H9 (cell line): ENCODE data around the gene GARIN5A. TPM values are rescaled to one million over a fixed set of nuclear protein-coding genes. Genes with fewer than 3 reads are reported as not detected.

Source experiments
- DNase-seq: peaks from one replicate; pipeline ENCODE4 v3.0.0-alpha.2; 2017
- H2AFZ ChIP-seq: one replicate; pipeline ENCODE4 v1.6.1; 2013; ENCODE audit warnings: mild to moderate bottlenecking, low read length, control low read depth, moderate library complexity
- H2AK5ac ChIP-seq: 2 replicates; pipeline ENCODE4 v1.6.1; 2013; ENCODE audit warnings: low read length, control low read depth, mixed read lengths; ENCODE audit not compliant: insufficient read length
- H2BK120ac ChIP-seq: one replicate; pipeline ENCODE4 v1.6.1; 2013; ENCODE audit warnings: low read depth, mild to moderate bottlenecking, low read length, control low read depth, inconsistent platforms; ENCODE audit not compliant: poor library complexity, severe bottlenecking
- H2BK12ac ChIP-seq: 2 replicates; pipeline ENCODE4 v1.6.1; 2013; ENCODE audit warnings: low read length, control low read depth, mixed read lengths, low read depth; ENCODE audit not compliant: insufficient read length
- H2BK15ac ChIP-seq: 2 replicates; pipeline ENCODE4 v1.6.1; 2013; ENCODE audit warnings: low read depth, low read length, control low read depth
- H2BK20ac ChIP-seq: one replicate; pipeline ENCODE4 v1.6.1; 2013; ENCODE audit warnings: low read depth, mild to moderate bottlenecking, low read length, control low read depth, inconsistent platforms; ENCODE audit not compliant: poor library complexity, severe bottlenecking
- H2BK5ac ChIP-seq: 2 replicates; pipeline ENCODE4 v1.6.1; 2013; ENCODE audit warnings: low read length, control low read depth, mixed read lengths; ENCODE audit not compliant: insufficient read length
- H3K14ac ChIP-seq: 2 replicates; pipeline ENCODE4 v1.6.1; 2013; ENCODE audit warnings: low read length, control low read depth; ENCODE audit not compliant: insufficient read depth
- H3K18ac ChIP-seq: 2 replicates; pipeline ENCODE4 v1.6.1; 2013; ENCODE audit warnings: low read depth, mild to moderate bottlenecking, mixed read lengths, low read length, control low read depth; ENCODE audit not compliant: insufficient read length
- H3K23ac ChIP-seq: 2 replicates; pipeline ENCODE4 v1.6.1; 2013; ENCODE audit warnings: low read length, control low read depth, mixed read lengths, low read depth; ENCODE audit not compliant: insufficient read length
- H3K23me2 ChIP-seq: 2 replicates; pipeline ENCODE4 v1.6.1; 2013; ENCODE audit warnings: low read depth, mild to moderate bottlenecking, mixed read lengths, low read length, control low read depth; ENCODE audit not compliant: insufficient read length, poor library complexity, severe bottlenecking
- H3K27ac ChIP-seq: 2 replicates; pipeline ENCODE4 v1.5.1; 2013; ENCODE audit warnings: low read length, control low read depth, mixed read lengths, low read depth; ENCODE audit not compliant: insufficient read length
- H3K27me3 ChIP-seq: 2 replicates; pipeline ENCODE4 v1.6.1; 2013; ENCODE audit warnings: low read length, control low read depth, inconsistent platforms; ENCODE audit not compliant: insufficient read depth
- H3K4ac ChIP-seq: 2 replicates; pipeline ENCODE4 v1.6.1; 2013; ENCODE audit warnings: low read depth, mild to moderate bottlenecking, control low read depth, inconsistent platforms, low read length, moderate library complexity
- H3K4me1 ChIP-seq: 2 replicates; pipeline ENCODE4 v1.6.1; 2013; ENCODE audit warnings: low read length, control low read depth, inconsistent platforms; ENCODE audit not compliant: insufficient read depth
- H3K4me2 ChIP-seq: 2 replicates; pipeline ENCODE4 v1.6.1; 2013; ENCODE audit warnings: low read length, control low read depth, mixed read lengths; ENCODE audit not compliant: insufficient read length, insufficient read depth
- H3K56ac ChIP-seq: 2 replicates; pipeline ENCODE4 v1.6.1; 2013; ENCODE audit warnings: low read depth, mild to moderate bottlenecking, mixed read lengths, low read length, control low read depth; ENCODE audit not compliant: insufficient read length
- H3K79me1 ChIP-seq: 2 replicates; pipeline ENCODE4 v1.6.1; 2013; ENCODE audit warnings: low read depth, mild to moderate bottlenecking, moderate library complexity, low read length, control low read depth, inconsistent platforms; ENCODE audit not compliant: insufficient read depth, poor library complexity, severe bottlenecking
- H3K79me2 ChIP-seq: 2 replicates; pipeline ENCODE4 v1.6.1; 2013; ENCODE audit warnings: low read length, control low read depth, inconsistent platforms; ENCODE audit not compliant: insufficient read depth
- H3K9ac ChIP-seq: 2 replicates; pipeline ENCODE4 v1.6.1; 2013; ENCODE audit warnings: low read length, control low read depth, mixed read lengths; ENCODE audit not compliant: insufficient read length; ENCODE audit errors: extremely low read depth
- H3K9me3 ChIP-seq: one replicate; pipeline ENCODE4 v1.6.1; 2013; ENCODE audit warnings: low read depth, low read length, inconsistent platforms; ENCODE audit not compliant: control insufficient read depth
- H3T11ph ChIP-seq: one replicate; pipeline ENCODE4 v1.6.1; 2013; ENCODE audit warnings: mild to moderate bottlenecking, low read length, control low read depth, inconsistent platforms
- H4K20me1 ChIP-seq: one replicate; pipeline ENCODE4 v1.6.1; 2013; ENCODE audit not compliant: control insufficient read depth, insufficient read length, insufficient read depth
- H4K5ac ChIP-seq: 2 replicates; pipeline ENCODE4 v1.6.1; 2013; ENCODE audit warnings: low read depth, mild to moderate bottlenecking, mixed read lengths, low read length, control low read depth; ENCODE audit not compliant: insufficient read length
- H4K8ac ChIP-seq: replicated peaks from 2 replicates; pipeline ENCODE4 v1.6.1; 2013; ENCODE audit warnings: low read length, control low read depth, mixed read lengths, low read depth; ENCODE audit not compliant: insufficient read length
- H4K91ac ChIP-seq: 2 replicates; pipeline ENCODE4 v1.6.1; 2013; ENCODE audit warnings: low read depth, mild to moderate bottlenecking, moderate library complexity, mixed read lengths, low read length, control low read depth; ENCODE audit not compliant: insufficient read length
- H3K27ac Mint-ChIP-seq, 3 experiments: 2 replicates in 2 of 3; 3 replicates in 1 of 3; pipeline ENCODE4 v1.8.0; 2020 to 2021; ENCODE audit warnings: mixed read lengths in 3 of 3, mild to moderate bottlenecking in 1 of 3, moderate library complexity in 1 of 3
- H3K27me3 Mint-ChIP-seq: 2 replicates; pipeline ENCODE4 v1.8.0; 2021; ENCODE audit warnings: low read depth, mild to moderate bottlenecking, moderate library complexity, mixed read lengths
- H3K36me3 Mint-ChIP-seq, 3 experiments: 2 replicates in 2 of 3; 3 replicates in 1 of 3; pipeline ENCODE4 v1.8.0; 2020 to 2021; ENCODE audit warnings: low read depth in 3 of 3, mixed read lengths in 3 of 3; ENCODE audit not compliant: insufficient read depth in 1 of 3
- H3K4me1 Mint-ChIP-seq, 2 experiments: 2 replicates each; pipeline ENCODE4 v1.8.0; 2020; ENCODE audit warnings: mixed read lengths in 2 of 2
- H3K4me3 Mint-ChIP-seq, 2 experiments: 2 replicates in 1 of 2; 3 replicates in 1 of 2; pipeline ENCODE4 v1.8.0; 2020 to 2021; ENCODE audit warnings: mild to moderate bottlenecking in 2 of 2, mixed read lengths in 2 of 2, moderate library complexity in 1 of 2
- H3K9me3 Mint-ChIP-seq, 2 experiments: 2 replicates in 1 of 2; 3 replicates in 1 of 2; pipeline ENCODE4 v1.8.0; 2020; ENCODE audit warnings: mild to moderate bottlenecking in 2 of 2, mixed read lengths in 2 of 2, moderate library complexity in 1 of 2
- WGBS: extraction: QIAGEN DNeasy Blood & Tissue Kit; methylation state at CpG from one replicate; pipeline ENCODE4 v1.1.7; 2013; ENCODE audit warnings: missing lambda C conversion rate, low lambda C conversion rate, mixed read lengths; ENCODE audit not compliant: insufficient read length; ENCODE audit errors: extremely low coverage; 5-methylcytosine and 5-hydroxymethylcytosine counted together
- total RNA-seq: library from RNA; stranded (reverse); gene quantifications from 2 replicates; pipeline ENCODE4 v1.2.1, GENCODE V29; 2021
- TF ChIP-seq, protein P1 (sequence below): fragments of 200-600 bp; sonication (generic); conservative IDR thresholded peaks from 3 replicates; pipeline ENCODE4 v1.8.0; 2021; ENCODE audit warnings: antibody characterized with exemption, mild to moderate bottlenecking

GARIN5A gene
- total RNA-seq, 1 experiment from 2014 or later, result 9.5 TPM

DNA sequence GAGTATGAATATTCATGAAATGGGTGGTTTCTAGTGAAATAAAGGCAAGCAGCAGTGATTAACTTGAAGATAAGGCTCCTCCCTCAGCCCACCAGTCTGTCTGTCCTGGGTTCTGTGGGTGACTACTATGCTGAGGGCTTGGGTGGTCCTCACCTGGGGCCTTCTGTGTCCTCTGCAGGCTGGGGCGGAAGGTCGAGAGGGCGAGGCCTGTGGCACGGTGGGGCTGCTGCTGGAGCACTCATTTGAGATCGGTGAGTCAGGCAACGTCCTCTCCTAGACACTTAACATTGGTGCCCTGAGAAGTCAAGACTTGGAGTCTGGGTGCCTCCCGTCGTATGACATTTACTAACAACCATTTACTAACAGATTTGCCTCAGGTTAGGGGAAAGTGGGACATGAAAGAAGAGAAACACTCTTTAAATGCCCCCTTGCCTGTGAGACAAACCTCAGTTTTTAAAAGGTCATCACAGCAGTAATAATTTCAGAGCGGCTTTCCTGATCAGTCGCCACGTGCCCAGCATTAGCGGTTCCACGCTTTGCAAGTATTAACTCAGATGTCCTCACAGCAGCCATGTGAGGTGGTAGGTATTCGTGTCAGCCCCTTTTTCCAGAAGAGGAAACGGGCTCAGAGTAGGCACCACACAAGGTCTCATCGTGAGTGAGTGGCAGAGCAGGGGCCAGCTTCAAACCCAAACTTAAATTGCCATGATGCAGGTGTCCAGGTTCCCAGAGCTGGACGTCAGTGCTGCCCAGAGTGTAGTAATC, 1.3 kb upstream of the GARIN5A start:
- WGBS, result no CpG with 5 or more reads among the region's 17 CpGs
- Mint-ChIP-seq H3K4me1 (peaks cover 8 to 21% of the 10 kb centered on the region in 2 experiments), H3K9me3 (peaks cover 10 to 21% of the 10 kb centered on the region in 2 experiments), H3K27me3 (peaks cover 2% of the 10 kb centered on the region; the same call in 1 of the 2 replicates), H3K27ac (peak overlapping the region in 1 of 3 experiments; percentile 86; a peak in 2 of 7 replicates), H3K4me3 (peak overlapping the region; percentile 96 to 99), H3K36me3 (peaks cover 38 to 47% (median 43%) of the 10 kb centered on the region in 3 experiments)
- no peak overlapping the region for H2BK15ac ChIP-seq
- H3K4me1 ChIP-seq, result peaks cover 4% of the 10 kb centered on the region; the same call in 1 of the 2 replicates
- no peak overlapping the region for H2BK120ac ChIP-seq
- H2AK5ac ChIP-seq, result no peak overlapping the region
- no peak overlapping the region for H2BK12ac ChIP-seq
- H3K79me1 ChIP-seq, result peaks cover 9% of the 10 kb centered on the region
- peak overlapping the region; percentile 42 for H3K4me2 ChIP-seq
- H3K4ac ChIP-seq, result no peak overlapping the region
- H4K20me1 ChIP-seq, result no peaks in the 10 kb centered on the region
- TF ChIP-seq, protein P1, sequence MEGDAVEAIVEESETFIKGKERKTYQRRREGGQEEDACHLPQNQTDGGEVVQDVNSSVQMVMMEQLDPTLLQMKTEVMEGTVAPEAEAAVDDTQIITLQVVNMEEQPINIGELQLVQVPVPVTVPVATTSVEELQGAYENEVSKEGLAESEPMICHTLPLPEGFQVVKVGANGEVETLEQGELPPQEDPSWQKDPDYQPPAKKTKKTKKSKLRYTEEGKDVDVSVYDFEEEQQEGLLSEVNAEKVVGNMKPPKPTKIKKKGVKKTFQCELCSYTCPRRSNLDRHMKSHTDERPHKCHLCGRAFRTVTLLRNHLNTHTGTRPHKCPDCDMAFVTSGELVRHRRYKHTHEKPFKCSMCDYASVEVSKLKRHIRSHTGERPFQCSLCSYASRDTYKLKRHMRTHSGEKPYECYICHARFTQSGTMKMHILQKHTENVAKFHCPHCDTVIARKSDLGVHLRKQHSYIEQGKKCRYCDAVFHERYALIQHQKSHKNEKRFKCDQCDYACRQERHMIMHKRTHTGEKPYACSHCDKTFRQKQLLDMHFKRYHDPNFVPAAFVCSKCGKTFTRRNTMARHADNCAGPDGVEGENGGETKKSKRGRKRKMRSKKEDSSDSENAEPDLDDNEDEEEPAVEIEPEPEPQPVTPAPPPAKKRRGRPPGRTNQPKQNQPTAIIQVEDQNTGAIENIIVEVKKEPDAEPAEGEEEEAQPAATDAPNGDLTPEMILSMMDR, result no peak
- peaks cover 5% of the 10 kb centered on the region; the same call in 1 of the 2 replicates for H3K79me2 ChIP-seq
- H3K27me3 ChIP-seq, result no peaks in the 10 kb centered on the region
- no peak overlapping the region for H2AFZ ChIP-seq
- no peak overlapping the region for H3K14ac ChIP-seq
- H3K23ac ChIP-seq, result no peak overlapping the region
- no peak for DNase-seq
- no peak overlapping the region for H3T11ph ChIP-seq
- no peak overlapping the region for H2BK5ac ChIP-seq
- no peaks in the 10 kb centered on the region for H3K23me2 ChIP-seq
- H3K9ac ChIP-seq, result no peak overlapping the region
- H4K5ac ChIP-seq, result no peak overlapping the region
- no peak overlapping the region for H2BK20ac ChIP-seq
- no peak overlapping the region for H4K91ac ChIP-seq
- peaks cover 7% of the 10 kb centered on the region for H3K9me3 ChIP-seq
- H3K27ac ChIP-seq, result no peak overlapping the region
- H3K18ac ChIP-seq, result no peak overlapping the region
- no peak overlapping the region for H4K8ac ChIP-seq
- no peak overlapping the region for H3K56ac ChIP-seq
